ENCODE results near the gene PER1.

DNA sequence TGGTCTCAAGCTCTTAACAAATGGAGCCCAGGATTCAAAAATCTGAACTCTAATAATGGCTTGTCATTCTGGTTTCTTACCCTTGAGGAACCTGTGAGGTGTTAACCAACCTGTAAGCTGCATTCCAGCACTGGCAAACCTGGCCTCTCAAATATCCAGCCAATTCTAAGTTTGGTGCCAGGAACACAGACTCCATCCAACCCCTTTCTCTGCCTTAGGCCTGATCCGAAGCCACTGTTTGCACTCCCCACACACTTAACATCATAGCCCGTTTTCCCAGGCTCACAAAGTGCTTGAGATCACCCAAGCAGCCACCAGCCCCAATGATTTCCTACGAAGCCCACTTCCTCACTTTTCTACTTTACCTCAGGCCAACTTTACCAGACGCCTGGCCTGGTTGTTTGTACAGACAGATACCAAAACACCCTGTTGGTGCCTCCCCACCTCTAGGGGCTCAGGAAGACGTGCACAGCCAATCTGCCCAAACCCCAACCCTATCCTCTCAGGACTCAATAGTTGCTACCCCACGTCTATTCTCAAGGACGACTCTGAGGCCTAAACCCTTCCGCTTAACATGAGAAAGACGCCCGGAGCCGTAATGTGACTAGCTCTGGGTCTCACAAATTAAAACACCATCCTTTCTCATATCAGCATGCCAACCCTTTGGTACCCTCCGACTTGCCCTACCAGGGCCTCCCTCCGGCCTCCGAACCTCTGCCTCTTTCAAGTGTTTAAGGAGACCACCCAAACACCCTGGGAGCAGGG lies 3.2 kb upstream of the PER1 start:
- no peak for TF ChIP-seq POLR2A (IDR thresholded peaks at IDR 0.05)
- TF ChIP-seq, protein P1, sequence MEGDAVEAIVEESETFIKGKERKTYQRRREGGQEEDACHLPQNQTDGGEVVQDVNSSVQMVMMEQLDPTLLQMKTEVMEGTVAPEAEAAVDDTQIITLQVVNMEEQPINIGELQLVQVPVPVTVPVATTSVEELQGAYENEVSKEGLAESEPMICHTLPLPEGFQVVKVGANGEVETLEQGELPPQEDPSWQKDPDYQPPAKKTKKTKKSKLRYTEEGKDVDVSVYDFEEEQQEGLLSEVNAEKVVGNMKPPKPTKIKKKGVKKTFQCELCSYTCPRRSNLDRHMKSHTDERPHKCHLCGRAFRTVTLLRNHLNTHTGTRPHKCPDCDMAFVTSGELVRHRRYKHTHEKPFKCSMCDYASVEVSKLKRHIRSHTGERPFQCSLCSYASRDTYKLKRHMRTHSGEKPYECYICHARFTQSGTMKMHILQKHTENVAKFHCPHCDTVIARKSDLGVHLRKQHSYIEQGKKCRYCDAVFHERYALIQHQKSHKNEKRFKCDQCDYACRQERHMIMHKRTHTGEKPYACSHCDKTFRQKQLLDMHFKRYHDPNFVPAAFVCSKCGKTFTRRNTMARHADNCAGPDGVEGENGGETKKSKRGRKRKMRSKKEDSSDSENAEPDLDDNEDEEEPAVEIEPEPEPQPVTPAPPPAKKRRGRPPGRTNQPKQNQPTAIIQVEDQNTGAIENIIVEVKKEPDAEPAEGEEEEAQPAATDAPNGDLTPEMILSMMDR (IDR thresholded peaks at IDR 0.05), result no peak
